Mononuclear cell (primary cell): ENCODE results near the gene NR5A2. TPM values are rescaled to one million over a fixed set of nuclear protein-coding genes. Genes with fewer than 3 reads are reported as not detected.

Experiments used
- H3K27me3 ChIP-seq: 2 replicates; pipeline ENCODE4 v1.6.0; 2011; ENCODE audit warnings: low read length, control low read depth; ENCODE audit not compliant: insufficient read depth
- H3K4me1 ChIP-seq: 2 replicates; pipeline ENCODE4 v1.5.1; 2011; ENCODE audit warnings: mild to moderate bottlenecking, low read length, control low read depth; ENCODE audit not compliant: insufficient read depth
- H3K4me3 ChIP-seq: 2 replicates; pipeline ENCODE4 v1.5.1; 2011; ENCODE audit warnings: mild to moderate bottlenecking, low read length, moderate library complexity
- H3K9me3 ChIP-seq: 2 replicates; pipeline ENCODE4 v1.5.1; 2011; ENCODE audit warnings: low read depth, mild to moderate bottlenecking, control low read depth, low read length
- total RNA-seq: library from RNA; depleted of rRNA; stranded (reverse); fragments of >200 nt; gene quantifications from one replicate; pipeline ENCODE4 v1.2.3, GENCODE V29; 2012

The NR5A2 gene
- total RNA-seq, 1 donor: not detected

DNA sequence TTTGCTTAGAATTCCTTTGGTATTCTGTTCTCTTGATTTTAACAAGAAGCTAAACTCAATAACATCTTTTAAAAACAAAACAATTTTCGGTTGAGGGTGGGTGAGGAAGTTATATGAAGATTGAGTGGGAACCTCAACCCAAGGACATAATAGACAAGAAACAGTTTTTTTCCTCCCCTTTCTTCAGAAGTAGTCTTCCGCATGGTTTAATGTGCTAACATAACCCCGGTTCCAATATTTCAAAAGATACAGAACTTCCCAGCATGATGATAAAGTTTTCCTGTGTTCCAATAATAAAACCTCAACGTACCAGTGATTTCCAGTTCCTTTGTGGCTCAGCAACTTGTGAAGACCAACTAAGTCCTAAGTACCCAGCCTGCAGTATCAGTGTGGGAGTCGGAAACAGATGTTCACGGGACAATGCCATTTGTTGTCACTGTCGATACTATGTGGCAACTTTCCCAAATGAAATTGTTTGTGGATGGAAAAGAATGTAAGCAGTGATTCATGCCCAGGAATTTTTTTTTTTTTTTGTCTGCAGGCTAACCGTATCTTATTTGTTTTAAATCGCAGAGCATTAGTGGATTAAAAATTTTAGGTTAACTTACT, 48.5 kb downstream of the NR5A2 start:
- Histone ChIP-seq H3K4me3 (no peak overlapping the region), H3K27me3 (peaks cover 20% of the 10 kb centered on the region), H3K9me3 (no peaks in the 10 kb centered on the region), H3K4me1 (no peaks in the 10 kb centered on the region)

GRCh38 chr1:200079232-200079940, 51.9 kb downstream of the NR5A2 start:
- Histone ChIP-seq H3K4me3 (no peak overlapping the region), H3K4me1 (no peaks in the 10 kb centered on the region), H3K9me3 (no peaks in the 10 kb centered on the region), H3K27me3 (peaks cover 25% of the 10 kb centered on the region)

GRCh38 chr1:200081151-200081968, 53.9 kb downstream of the NR5A2 start:
- Histone ChIP-seq H3K9me3 (no peaks in the 10 kb centered on the region), H3K4me1 (no peaks in the 10 kb centered on the region), H3K27me3 (peaks cover 10% of the 10 kb centered on the region), H3K4me3 (no peak overlapping the region)

GRCh38 chr1:200081969-200082245, 54.4 kb downstream of the NR5A2 start:
- Histone ChIP-seq H3K4me1 (no peaks in the 10 kb centered on the region), H3K9me3 (no peaks in the 10 kb centered on the region), H3K4me3 (no peak overlapping the region), H3K27me3 (peaks cover 8% of the 10 kb centered on the region)

GRCh38 chr1:200082329-200082728, 54.8 kb downstream of the NR5A2 start:
- peaks cover 8% of the 10 kb centered on the region for H3K27me3 ChIP-seq
- no peaks in the 10 kb centered on the region for H3K9me3 ChIP-seq
- no peaks in the 10 kb centered on the region for H3K4me1 ChIP-seq
- no peak overlapping the region for H3K4me3 ChIP-seq

- Histone ChIP-seq H3K27me3 (no peaks in the 10 kb centered on the region), H3K4me3 (no peak overlapping the region), H3K4me1 (no peaks in the 10 kb centered on the region), H3K9me3 (no peaks in the 10 kb centered on the region)
Measured at GRCh38 chr1:200090252-200091159, 63.0 kb downstream of the NR5A2 start.

DNA sequence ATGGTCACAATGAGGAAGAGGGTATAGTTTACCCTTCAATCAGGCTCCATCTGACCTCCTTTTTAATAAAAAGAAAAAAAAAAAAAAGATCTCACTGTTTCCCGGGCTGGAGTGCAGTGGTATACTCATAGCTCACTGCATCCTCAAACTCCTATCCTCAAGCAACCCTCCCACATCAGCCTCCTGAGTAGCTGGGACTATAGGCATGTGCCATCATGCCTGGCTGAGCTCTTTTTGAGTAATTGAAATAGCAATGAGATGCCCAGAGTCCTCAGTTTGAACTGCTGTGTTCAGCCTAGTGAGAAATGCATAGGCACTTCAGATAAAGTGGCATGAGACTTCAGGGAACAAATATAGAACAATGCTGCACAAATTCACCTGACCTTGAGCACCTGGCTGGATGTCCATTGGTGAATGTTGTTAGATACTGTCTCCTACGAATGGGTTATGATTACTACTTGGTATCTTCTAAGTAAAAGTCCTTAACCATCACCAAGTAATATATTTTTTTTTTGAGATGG, 67.6 kb downstream of the NR5A2 start:
- H3K27me3 ChIP-seq: no peaks in the 10 kb centered on the region
- no peaks in the 10 kb centered on the region for H3K9me3 ChIP-seq

GRCh38 chr1:200096774-200097173, 69.3 kb downstream of the NR5A2 start:
- Histone ChIP-seq H3K4me1 (no peaks in the 10 kb centered on the region), H3K4me3 (no peak overlapping the region), H3K27me3 (no peaks in the 10 kb centered on the region), H3K9me3 (no peaks in the 10 kb centered on the region)

More for the DNA sequence above, 67.6 kb downstream of the NR5A2 start:
- no peak overlapping the region for H3K4me3 ChIP-seq
- H3K4me1 ChIP-seq: no peaks in the 10 kb centered on the region

- Histone ChIP-seq H3K4me1 (no peaks in the 10 kb centered on the region), H3K4me3 (no peak overlapping the region), H3K9me3 (no peaks in the 10 kb centered on the region)
Measured at GRCh38 chr1:200099040-200099439, 71.5 kb downstream of the NR5A2 start.

GRCh38 chr1:200103966-200104583, 76.6 kb downstream of the NR5A2 start:
- Histone ChIP-seq H3K4me1 (no peaks in the 10 kb centered on the region), H3K27me3 (no peaks in the 10 kb centered on the region), H3K9me3 (no peaks in the 10 kb centered on the region), H3K4me3 (no peak overlapping the region)

More at GRCh38 chr1:200099040-200099439, 71.5 kb downstream of the NR5A2 start:
- no peaks in the 10 kb centered on the region for H3K27me3 ChIP-seq

GRCh38 chr1:200107004-200107470, 79.5 kb downstream of the NR5A2 start:
- no peaks in the 10 kb centered on the region for H3K27me3 ChIP-seq
- H3K9me3 ChIP-seq: no peaks in the 10 kb centered on the region
- H3K4me3 ChIP-seq: no peak overlapping the region
- no peaks in the 10 kb centered on the region for H3K4me1 ChIP-seq

GRCh38 chr1:200108659-200109058, 81.1 kb downstream of the NR5A2 start:
- H3K27me3 ChIP-seq: no peaks in the 10 kb centered on the region
- no peaks in the 10 kb centered on the region for H3K9me3 ChIP-seq

DNA sequence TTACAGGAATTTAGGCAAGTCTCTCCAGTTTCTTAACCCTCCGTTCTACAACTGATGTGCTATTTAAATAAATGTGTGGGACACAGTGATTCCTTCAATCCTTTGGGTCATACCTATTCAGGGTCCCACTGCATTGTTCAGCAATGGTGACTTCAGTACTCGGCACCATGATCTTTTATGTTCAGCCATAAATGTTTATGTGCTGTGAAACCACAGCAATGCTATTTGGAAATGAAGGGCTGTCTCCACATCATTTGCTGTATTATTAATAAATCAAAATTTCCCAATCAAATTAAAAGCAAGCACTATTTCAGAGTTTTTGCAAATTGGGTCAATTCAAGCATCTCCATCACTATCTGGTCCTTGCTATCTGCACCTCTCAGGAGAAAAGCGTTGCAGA, 84.8 kb downstream of the NR5A2 start:
- Histone ChIP-seq H3K27me3 (no peaks in the 10 kb centered on the region), H3K4me3 (no peak overlapping the region), H3K9me3 (no peaks in the 10 kb centered on the region), H3K4me1 (no peaks in the 10 kb centered on the region)

More at GRCh38 chr1:200108659-200109058, 81.1 kb downstream of the NR5A2 start:
- Histone ChIP-seq H3K4me3 (no peak overlapping the region), H3K4me1 (no peaks in the 10 kb centered on the region)

DNA sequence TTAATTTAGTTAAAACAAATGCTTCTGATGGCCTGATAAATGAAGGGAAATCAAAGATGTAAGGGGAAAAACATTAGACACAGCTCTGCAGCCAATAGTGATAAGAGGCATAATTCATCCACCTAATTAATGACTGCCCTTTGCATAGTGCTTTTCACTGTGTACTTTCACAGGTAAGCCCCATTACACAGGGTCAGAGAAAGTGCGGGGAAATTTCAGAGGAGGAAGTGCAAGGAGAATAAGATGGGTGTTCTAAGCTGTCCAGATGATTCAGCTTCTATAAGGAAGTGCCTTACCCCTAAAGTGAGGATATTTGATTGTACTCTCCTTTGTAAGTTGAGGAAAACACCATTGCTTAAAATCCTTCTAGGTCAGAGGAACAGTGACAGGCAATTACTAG, 88.0 kb downstream of the NR5A2 start:
- Histone ChIP-seq H3K27me3 (no peaks in the 10 kb centered on the region), H3K4me1 (no peaks in the 10 kb centered on the region), H3K4me3 (no peak overlapping the region), H3K9me3 (no peaks in the 10 kb centered on the region)
